SK-N-SH treated with all-trans-retinoic acid at 6 μM for 48 hours (cell line): ENCODE measurements around the gene DOK6.

Experiments used
- ATAC-seq: fragments of 200-7000 bp; cut with Tn5 transposase; 3 replicates; pipeline ENCODE4 v1.9.1; 2020; ENCODE audit warnings: mild to moderate bottlenecking, moderate library complexity
- ARNTL ChIP-seq: fragments of 450-650 bp; formaldehyde crosslinking; IDR thresholded peaks from 2 replicates; pipeline ENCODE4 v1.5.0; 2020; ENCODE audit warnings: low read depth, mild to moderate bottlenecking, moderate library complexity, borderline replicate concordance
- BACH2 ChIP-seq: fragments of 250-450 bp; sonication (Bioruptor Pico); IDR thresholded peaks from 2 replicates; pipeline ENCODE4 v1.9.0; 2021; ENCODE audit warnings: mild to moderate bottlenecking, borderline replicate concordance
- ESRRG ChIP-seq: fragments of 250-450 bp; sonication (Bioruptor Pico); IDR thresholded peaks from 2 replicates; pipeline ENCODE4 v1.6.1; 2021; ENCODE audit warnings: mild to moderate bottlenecking
- GLIS3 ChIP-seq: fragments of 250-450 bp; sonication (Bioruptor Pico); IDR thresholded peaks from 2 replicates; pipeline ENCODE4 v1.5.0; 2020; ENCODE audit warnings: mild to moderate bottlenecking, moderate library complexity
- ISL1 ChIP-seq: fragments of 250-450 bp; sonication (Bioruptor Pico); IDR thresholded peaks from 2 replicates; pipeline ENCODE4 v2.1.2; 2022; ENCODE audit warnings: mild to moderate bottlenecking, moderate library complexity
- OSR1 ChIP-seq: fragments of 250-450 bp; sonication (Bioruptor Pico); IDR thresholded peaks from 2 replicates; pipeline ENCODE4 v1.8.0; 2022; ENCODE audit warnings: moderate library complexity, mild to moderate bottlenecking, inconsistent platforms
- PPARA ChIP-seq: fragments of 250-450 bp; sonication (Bioruptor Pico); IDR thresholded peaks from 2 replicates; pipeline ENCODE4 v1.5.0; 2020; ENCODE audit warnings: mild to moderate bottlenecking, borderline replicate concordance
- RARB ChIP-seq: fragments of 250-450 bp; sonication (Bioruptor Pico); IDR thresholded peaks from 2 replicates; pipeline ENCODE4 v1.8.0; 2021; ENCODE audit warnings: mild to moderate bottlenecking, moderate library complexity
- SNAI2 ChIP-seq: fragments of 250-450 bp; sonication (Bioruptor Pico); IDR thresholded peaks from 2 replicates; pipeline ENCODE4 v1.5.0; 2020; ENCODE audit warnings: mild to moderate bottlenecking, moderate library complexity
- ZC3H10 ChIP-seq: fragments of 250-450 bp; sonication (Bioruptor Pico); IDR thresholded peaks from 2 replicates; pipeline ENCODE4 v1.5.1; 2021; ENCODE audit warnings: mild to moderate bottlenecking, moderate library complexity
- ZFP3 ChIP-seq: fragments of 250-450 bp; sonication (Bioruptor Pico); IDR thresholded peaks from 2 replicates; pipeline ENCODE4 v1.5.0; 2020; ENCODE audit warnings: mild to moderate bottlenecking, moderate library complexity
- ZFP30 ChIP-seq: fragments of 450-650 bp; formaldehyde crosslinking; IDR thresholded peaks from 2 replicates; pipeline ENCODE4 v1.5.0; 2022; ENCODE audit warnings: mild to moderate bottlenecking, moderate library complexity
- ZNF70 ChIP-seq: fragments of 450-650 bp; formaldehyde crosslinking; IDR thresholded peaks from 2 replicates; pipeline ENCODE4 v1.5.0; 2020; ENCODE audit warnings: mild to moderate bottlenecking, moderate library complexity
- ZNF8 ChIP-seq: fragments of 450-650 bp; formaldehyde crosslinking; IDR thresholded peaks from 2 replicates; pipeline ENCODE4 v1.5.0; 2020; ENCODE audit warnings: mild to moderate bottlenecking, moderate library complexity
- TF ChIP-seq, protein P1 (sequence below): fragments of 250-450 bp; sonication (Bioruptor Pico); IDR thresholded peaks from 2 replicates; pipeline ENCODE4 v1.5.1; 2020; ENCODE audit warnings: low read depth, mild to moderate bottlenecking, moderate library complexity
- TF ChIP-seq, protein P2 (sequence below): fragments of 250-450 bp; sonication (Bioruptor Pico); IDR thresholded peaks from 2 replicates; pipeline ENCODE4 v1.8.0; 2020; ENCODE audit warnings: mild to moderate bottlenecking, moderate library complexity, borderline replicate concordance
- TF ChIP-seq, protein P3 (sequence below): fragments of 250-450 bp; sonication (Bioruptor Pico); IDR thresholded peaks from 2 replicates; pipeline ENCODE4 v1.8.0; 2021; ENCODE audit warnings: low read depth, mild to moderate bottlenecking, moderate library complexity, borderline replicate concordance
- TF ChIP-seq, protein P4 (sequence below): fragments of 250-450 bp; sonication (Bioruptor Pico); IDR thresholded peaks from 2 replicates; pipeline ENCODE4 v1.5.0; 2020; ENCODE audit warnings: mild to moderate bottlenecking, moderate library complexity
- TF ChIP-seq, protein P5 (sequence below): fragments of 250-450 bp; sonication (Bioruptor Pico); IDR thresholded peaks from 2 replicates; pipeline ENCODE4 v1.5.1; 2021; ENCODE audit warnings: mild to moderate bottlenecking, moderate library complexity

DOK6 gene

DNA sequence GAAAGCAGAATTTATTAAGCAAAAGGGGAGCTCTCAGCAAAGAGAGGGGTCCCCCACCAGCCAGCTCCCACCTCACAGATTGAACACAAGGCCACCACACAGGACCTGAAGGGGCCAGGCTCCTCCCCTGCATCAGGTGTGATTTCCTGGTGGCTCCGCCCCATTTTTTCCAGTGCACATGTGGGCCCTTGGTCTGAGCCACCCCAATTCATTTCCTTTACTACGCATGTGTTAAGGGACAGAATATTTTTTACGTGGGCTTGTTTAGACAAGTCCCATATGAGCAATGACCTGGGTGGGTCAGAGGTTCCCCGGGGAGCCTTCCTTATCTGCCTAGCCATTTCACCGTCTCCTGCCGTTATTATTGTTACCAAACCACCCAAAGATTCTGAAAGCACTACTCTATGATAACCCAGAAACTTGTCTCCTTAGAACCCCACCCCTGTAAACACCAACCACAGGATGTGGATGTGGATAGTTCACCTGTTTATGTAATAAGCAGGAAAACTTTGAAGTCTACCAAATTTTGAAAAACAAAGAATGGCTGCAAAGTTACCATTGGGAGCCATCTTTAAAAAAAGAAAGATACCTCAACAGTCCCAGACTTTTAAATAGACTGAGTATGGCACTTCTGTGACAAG is 355.3 kb downstream of the DOK6 start:
- TF ChIP-seq, protein P1, sequence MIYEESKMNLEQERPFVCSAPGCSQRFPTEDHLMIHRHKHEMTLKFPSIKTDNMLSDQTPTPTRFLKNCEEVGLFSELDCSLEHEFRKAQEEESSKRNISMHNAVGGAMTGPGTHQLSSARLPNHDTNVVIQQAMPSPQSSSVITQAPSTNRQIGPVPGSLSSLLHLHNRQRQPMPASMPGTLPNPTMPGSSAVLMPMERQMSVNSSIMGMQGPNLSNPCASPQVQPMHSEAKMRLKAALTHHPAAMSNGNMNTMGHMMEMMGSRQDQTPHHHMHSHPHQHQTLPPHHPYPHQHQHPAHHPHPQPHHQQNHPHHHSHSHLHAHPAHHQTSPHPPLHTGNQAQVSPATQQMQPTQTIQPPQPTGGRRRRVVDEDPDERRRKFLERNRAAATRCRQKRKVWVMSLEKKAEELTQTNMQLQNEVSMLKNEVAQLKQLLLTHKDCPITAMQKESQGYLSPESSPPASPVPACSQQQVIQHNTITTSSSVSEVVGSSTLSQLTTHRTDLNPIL (CRISPR knock-in tag), result no peak
- TF ChIP-seq ZFP30 (CRISPR knock-in tag) (no peak), SNAI2 (no peak), ZNF70 (CRISPR knock-in tag) (no peak), RARB (CRISPR knock-in tag) (no peak), PPARA (CRISPR knock-in tag) (no peak), GLIS3 (CRISPR knock-in tag) (no peak)
- TF ChIP-seq, protein P2, sequence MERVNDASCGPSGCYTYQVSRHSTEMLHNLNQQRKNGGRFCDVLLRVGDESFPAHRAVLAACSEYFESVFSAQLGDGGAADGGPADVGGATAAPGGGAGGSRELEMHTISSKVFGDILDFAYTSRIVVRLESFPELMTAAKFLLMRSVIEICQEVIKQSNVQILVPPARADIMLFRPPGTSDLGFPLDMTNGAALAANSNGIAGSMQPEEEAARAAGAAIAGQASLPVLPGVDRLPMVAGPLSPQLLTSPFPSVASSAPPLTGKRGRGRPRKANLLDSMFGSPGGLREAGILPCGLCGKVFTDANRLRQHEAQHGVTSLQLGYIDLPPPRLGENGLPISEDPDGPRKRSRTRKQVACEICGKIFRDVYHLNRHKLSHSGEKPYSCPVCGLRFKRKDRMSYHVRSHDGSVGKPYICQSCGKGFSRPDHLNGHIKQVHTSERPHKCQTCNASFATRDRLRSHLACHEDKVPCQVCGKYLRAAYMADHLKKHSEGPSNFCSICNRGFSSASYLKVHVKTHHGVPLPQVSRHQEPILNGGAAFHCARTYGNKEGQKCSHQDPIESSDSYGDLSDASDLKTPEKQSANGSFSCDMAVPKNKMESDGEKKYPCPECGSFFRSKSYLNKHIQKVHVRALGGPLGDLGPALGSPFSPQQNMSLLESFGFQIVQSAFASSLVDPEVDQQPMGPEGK, result no peak
- TF ChIP-seq, protein P3, sequence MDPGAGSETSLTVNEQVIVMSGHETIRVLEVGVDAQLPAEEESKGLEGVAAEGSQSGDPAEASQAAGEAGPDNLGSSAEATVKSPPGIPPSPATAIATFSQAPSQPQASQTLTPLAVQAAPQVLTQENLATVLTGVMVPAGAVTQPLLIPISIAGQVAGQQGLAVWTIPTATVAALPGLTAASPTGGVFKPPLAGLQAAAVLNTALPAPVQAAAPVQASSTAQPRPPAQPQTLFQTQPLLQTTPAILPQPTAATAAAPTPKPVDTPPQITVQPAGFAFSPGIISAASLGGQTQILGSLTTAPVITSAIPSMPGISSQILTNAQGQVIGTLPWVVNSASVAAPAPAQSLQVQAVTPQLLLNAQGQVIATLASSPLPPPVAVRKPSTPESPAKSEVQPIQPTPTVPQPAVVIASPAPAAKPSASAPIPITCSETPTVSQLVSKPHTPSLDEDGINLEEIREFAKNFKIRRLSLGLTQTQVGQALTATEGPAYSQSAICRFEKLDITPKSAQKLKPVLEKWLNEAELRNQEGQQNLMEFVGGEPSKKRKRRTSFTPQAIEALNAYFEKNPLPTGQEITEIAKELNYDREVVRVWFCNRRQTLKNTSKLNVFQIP, result no peak
- TF ChIP-seq, protein P4, sequence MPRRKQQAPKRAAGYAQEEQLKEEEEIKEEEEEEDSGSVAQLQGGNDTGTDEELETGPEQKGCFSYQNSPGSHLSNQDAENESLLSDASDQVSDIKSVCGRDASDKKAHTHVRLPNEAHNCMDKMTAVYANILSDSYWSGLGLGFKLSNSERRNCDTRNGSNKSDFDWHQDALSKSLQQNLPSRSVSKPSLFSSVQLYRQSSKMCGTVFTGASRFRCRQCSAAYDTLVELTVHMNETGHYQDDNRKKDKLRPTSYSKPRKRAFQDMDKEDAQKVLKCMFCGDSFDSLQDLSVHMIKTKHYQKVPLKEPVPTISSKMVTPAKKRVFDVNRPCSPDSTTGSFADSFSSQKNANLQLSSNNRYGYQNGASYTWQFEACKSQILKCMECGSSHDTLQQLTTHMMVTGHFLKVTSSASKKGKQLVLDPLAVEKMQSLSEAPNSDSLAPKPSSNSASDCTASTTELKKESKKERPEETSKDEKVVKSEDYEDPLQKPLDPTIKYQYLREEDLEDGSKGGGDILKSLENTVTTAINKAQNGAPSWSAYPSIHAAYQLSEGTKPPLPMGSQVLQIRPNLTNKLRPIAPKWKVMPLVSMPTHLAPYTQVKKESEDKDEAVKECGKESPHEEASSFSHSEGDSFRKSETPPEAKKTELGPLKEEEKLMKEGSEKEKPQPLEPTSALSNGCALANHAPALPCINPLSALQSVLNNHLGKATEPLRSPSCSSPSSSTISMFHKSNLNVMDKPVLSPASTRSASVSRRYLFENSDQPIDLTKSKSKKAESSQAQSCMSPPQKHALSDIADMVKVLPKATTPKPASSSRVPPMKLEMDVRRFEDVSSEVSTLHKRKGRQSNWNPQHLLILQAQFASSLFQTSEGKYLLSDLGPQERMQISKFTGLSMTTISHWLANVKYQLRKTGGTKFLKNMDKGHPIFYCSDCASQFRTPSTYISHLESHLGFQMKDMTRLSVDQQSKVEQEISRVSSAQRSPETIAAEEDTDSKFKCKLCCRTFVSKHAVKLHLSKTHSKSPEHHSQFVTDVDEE, result no peak
- TF ChIP-seq, all 23 proteins: peak for 0
- ATAC-seq, result no peak

DNA sequence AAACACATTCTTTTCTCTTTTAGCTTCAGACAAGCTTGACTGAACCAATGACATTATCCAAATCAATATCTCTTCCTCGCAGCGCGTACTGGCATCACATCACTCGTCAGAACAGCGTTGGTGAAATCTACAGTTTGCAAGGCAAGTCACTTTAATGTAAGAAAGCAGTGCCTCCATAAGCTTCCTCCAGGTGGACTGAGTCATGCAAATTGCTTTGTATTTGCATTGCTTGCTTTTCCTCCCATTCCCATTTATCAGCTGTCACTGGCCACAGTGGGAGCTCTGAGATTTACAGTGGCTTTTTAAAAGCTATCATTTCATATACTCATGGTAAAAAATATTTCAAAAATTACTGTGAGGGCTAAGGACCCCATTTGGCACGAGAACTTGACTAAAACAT is 357.0 kb downstream of the DOK6 start:
- TF ChIP-seq ISL1 (CRISPR knock-in tag) (peak; percentile 79), OSR1 (CRISPR knock-in tag) (no peak)
- ATAC-seq, result peak; percentile 80

DNA sequence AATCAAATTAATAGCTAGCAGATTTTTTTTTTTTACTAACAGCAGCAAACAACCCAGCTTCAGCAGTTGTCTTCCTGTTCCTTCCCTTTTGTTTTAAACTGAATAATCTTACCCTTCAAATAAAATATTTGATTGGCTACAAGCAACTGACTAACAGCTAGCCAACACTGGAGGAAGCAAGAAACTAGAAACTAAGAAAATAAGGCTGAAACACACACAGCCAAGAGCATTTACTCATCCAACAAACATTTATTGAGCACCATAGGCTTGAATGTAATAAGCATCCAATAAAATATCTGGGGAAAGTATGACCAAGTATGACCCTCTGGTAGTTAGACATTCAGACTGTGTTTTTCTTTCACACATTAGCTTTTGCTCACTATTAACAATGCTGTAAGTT is 357.8 kb downstream of the DOK6 start:
- no peak for TF ChIP-seq BACH2 (CRISPR knock-in tag)
- no peak for TF ChIP-seq OSR1 (CRISPR knock-in tag)
- no peak for TF ChIP-seq ZNF8 (CRISPR knock-in tag)
- TF ChIP-seq GLIS3 (CRISPR knock-in tag), result no peak
- TF ChIP-seq PPARA (CRISPR knock-in tag), result no peak
- TF ChIP-seq ESRRG (CRISPR knock-in tag), result no peak
- TF ChIP-seq RARB (CRISPR knock-in tag), result no peak
- TF ChIP-seq ARNTL (CRISPR knock-in tag), result no peak
- TF ChIP-seq, protein P2, result no peak
- no peak for TF ChIP-seq ZC3H10
- no peak for TF ChIP-seq ZFP3 (CRISPR knock-in tag)
- TF ChIP-seq, protein P5, sequence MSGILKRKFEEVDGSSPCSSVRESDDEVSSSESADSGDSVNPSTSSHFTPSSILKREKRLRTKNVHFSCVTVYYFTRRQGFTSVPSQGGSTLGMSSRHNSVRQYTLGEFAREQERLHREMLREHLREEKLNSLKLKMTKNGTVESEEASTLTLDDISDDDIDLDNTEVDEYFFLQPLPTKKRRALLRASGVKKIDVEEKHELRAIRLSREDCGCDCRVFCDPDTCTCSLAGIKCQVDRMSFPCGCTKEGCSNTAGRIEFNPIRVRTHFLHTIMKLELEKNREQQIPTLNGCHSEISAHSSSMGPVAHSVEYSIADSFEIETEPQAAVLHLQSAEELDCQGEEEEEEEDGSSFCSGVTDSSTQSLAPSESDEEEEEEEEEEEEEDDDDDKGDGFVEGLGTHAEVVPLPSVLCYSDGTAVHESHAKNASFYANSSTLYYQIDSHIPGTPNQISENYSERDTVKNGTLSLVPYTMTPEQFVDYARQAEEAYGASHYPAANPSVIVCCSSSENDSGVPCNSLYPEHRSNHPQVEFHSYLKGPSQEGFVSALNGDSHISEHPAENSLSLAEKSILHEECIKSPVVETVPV (CRISPR knock-in tag), result no peak
- ATAC-seq, result no peak; the same call in 2 of the 3 replicates
